GM18861 (cell line): ENCODE measurements around the gene RAB35.
A peak's percentile ranks its signal among the peaks of the same experiment; 100 is the strongest.

Experiments used
- ATAC-seq: cut with Tn5 transposase; IDR thresholded peaks from one replicate; pipeline ENCODE4 v1.9.1; 2021; ENCODE audit not compliant: unreplicated experiment

Gene RAB35

DNA sequence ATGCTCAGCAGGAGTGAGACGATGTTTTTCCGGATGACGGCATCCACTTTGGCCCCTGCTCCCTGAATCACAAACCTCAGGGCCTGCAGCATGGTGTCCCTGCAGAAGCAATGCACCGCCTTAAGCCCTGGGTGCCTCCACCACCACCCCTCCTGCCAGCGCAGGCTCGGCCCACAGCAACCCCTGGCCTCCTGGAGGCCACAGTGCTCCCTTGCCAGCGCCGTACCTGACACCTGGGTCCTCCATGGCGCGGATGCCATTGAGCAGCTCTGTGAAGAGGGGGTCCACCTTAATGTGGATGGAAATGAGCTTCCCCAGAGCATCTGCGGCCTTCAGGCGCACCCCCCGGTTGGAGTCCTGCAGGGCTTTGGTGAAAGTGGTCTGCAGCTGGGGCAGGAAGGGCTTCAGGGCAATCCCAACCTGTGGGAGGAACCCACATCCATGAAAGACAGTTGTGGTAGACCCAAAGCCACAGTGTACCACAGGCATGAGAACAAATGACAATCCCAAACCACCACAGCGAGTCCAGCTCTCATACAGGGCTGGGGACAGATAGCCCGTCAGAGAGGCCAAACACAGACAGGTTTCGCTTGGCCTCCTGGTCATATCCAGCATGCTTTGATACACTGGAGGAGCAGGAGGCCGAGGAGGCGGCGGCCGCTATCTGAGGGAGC lies 17.9 kb upstream of the RAB35 start:
- no peak for ATAC-seq

DNA sequence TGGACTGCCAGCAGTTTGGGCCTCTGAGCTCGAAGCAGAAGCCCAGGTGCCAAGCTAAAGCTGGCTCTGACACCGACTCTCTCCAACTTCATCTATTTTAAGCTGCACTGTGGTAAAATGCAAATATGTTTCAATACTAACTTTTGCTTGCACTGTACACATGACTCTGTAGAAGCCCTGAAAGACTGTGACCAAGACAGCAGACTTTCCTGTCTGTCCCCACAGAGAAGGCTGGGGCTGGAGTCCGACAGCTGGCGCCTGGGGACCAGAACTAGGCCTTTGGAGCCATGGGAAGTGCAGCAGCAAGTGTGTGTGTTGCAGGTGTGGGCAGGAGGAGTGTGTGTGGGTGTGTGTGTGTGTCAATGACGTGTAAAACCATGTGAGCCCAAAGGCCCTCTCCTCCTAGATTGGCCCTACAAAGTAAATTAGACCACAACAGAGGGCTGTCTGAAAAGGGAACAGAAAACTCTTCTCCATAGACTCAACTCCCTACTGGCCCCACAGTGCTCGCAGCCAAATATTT lies 16.4 kb upstream of the RAB35 start:
- ATAC-seq: peak; percentile 85

- ATAC-seq: no peak
Measured at GRCh38 chr12:120132054-120132836, 15.7 kb upstream of the RAB35 start.

- no peak for ATAC-seq
Measured at GRCh38 chr12:120131116-120131515, 14.6 kb upstream of the RAB35 start.

GRCh38 chr12:120130011-120130410 lies 13.5 kb upstream of the RAB35 start:
- ATAC-seq: no peak

- no peak for ATAC-seq
Measured at GRCh38 chr12:120126635-120127005, 10.1 kb upstream of the RAB35 start.

DNA sequence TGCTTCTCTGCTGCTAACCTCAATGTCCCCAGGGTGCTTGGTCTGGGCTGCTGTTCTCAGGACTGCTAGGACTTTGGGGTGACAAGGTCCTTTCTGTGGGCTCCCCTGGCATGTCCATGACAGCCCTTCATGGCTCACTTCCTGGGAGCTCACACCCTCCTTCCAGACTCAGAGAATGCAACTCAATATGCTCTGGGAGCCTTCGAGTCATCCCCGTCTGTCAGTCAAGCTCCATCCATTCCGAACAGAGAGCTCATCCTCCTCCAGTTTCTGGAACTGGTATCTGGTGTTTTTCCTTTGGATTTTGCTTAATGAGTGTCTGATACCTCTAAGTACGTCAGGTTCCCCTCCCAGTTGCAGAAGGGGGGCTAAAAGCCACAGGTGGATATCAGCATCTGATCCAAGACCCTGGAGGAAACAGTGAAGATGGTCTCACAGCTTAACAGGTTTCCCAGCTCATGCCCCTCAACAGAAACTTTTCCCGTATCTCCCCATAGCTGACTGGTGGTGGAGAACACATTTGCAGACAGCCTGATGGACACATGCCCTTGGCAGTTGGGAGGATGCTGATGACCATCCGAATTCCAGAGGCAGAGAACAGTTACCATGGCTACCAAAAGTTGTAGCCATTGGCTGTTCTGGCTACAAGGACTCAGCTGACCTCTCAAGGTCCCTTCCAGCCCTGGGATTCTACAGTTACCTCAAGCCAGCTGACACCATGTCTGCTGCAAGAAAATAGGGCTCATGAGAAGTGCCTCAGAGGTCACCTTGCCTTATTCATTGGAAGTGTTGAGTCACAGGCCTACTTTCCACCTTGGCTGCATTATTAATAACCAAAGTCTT lies 9.5 kb upstream of the RAB35 start:
- no peak for ATAC-seq

DNA sequence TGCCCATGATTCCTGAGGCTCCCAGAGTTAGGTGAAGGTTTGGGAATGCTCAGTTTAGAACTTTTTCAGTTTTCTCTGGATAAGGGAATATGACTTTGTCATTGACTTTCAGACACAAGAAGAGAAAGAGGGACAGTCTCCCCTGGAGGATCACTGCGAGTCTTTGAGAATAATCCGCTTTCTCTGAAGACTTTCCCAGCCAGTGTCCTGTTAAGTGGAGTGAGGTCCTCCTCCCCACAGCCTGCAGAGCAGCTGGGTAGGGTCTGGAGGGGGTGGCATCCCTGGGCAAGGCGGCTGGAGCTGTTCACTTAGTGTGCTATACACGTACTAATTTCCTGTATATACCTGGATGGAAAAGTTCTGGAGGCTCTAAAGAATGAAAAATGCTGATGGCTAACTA lies 8.5 kb upstream of the RAB35 start:
- no peak for ATAC-seq

DNA sequence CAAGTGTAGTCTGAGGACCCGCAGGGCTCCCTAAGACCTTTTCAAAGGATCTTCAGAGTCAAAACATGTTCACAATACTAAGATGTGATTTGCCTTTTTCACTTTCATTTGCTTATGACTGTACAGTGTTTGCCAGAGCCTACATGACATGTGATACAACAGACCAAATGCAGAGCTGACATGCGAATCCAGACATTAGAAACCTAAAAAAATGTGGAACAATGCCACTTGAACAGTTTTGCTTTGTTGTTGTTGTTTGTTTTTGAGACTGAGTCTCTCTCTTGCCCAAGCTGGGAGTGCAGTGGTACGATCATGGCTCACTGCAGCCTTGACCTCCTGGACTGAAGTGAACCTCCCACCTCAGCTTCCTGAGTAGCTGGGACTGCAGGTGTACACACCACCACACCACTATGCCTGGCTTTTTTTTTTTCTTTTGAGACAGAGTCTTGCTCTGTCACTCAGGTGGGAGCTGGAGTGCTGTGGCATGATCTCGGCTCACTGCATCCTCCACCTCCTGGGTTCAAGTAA lies 5.3 kb upstream of the RAB35 start:
- peak; percentile 43 for ATAC-seq

GRCh38 chr12:120121343-120121742 lies 4.8 kb upstream of the RAB35 start:
- no peak for ATAC-seq

DNA sequence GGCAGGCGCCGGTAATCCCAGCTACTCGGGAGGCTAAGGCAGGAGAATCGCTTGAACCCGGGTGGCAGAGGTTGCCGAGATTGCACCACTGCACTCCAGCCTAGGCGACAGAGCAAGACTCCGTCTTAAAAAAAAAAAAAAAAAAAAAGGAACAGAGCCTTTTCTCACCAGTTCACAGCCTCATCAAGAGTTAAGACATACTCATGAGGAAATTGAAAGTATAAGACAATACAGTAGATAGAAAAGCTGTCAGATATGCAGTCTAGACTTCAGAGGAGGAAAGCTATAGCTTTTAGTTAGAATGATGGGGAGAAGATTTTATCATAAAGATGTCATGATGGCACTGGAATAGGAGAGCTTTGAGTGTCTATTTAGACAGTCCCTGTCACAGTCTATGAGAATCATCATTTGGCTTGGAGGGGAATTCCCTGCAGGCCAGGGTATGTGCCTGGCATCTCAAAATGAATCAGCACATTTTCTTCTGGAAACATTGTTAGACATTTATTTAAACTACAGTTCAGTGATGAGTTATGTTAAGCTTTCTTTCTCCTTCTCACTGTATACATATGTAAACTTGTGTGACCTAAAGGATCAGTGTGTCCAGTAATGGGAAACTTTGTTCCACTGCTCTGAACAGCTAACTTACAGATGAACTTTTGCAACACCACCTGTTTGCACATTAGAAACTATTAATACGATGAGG lies 2.9 kb upstream of the RAB35 start:
- ATAC-seq: peak; percentile 38

- no peak for ATAC-seq
Measured at GRCh38 chr12:120118321-120119061, 1.9 kb upstream of the RAB35 start.

- ATAC-seq: no peak
Measured at GRCh38 chr12:120117961-120118320, 1.4 kb upstream of the RAB35 start.

- ATAC-seq: peak; percentile 29
Measured at GRCh38 chr12:120116792-120117651, 469 bp upstream of the RAB35 start.

DNA sequence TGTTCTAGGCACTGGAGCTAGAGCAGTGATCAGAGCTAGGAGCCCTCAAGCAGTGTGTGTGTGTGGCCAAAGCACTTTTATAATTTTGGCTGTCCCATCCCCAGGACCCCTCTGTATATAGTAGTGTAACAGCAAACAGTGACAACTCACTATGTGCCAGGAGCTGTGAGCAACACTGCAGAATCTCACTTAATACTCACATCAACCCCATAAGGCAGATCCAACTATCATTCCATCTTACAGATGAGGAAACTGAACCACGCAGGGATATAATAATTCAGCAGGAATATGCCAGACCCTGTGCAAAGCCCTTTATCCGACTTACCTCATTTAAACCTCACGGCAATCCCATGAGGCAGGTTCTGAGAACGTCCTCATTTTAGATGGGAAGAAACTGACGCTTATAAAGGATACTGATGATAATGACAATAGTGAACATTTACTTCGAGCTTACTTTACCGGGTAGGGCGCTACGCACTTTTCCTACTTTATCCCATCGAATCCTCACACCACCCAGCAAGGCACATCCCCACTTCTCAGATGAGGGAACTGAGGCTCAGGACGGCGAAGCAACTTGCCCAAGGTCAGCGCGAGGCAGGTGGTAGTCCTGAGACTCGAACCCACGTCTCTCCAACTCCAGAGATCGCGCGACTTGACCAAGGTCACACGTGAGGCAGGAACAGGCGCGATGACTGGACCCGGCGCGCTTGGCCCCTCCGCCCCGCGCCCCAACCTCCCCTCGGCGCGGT lies 687 bp downstream of the RAB35 start:
- no peak for ATAC-seq

DNA sequence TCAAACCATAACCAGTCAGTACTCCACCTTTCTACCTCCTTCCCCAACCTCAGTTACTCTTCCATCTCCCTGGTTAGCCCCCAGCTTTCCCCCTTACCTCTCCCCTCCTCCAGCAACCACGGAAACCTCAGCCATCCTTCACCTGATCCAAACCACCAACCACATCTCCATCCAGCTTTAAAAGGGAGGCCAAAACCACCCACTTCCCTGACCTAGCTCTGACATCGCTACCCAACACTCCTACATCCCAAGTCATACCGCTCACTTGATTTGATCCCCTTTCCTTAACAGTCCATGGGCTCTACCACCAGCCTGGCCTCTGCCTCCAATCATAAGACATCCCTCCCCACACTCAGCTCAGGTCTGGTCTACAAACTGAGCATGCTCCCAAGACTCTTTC lies 1.5 kb downstream of the RAB35 start:
- no peak for ATAC-seq

DNA sequence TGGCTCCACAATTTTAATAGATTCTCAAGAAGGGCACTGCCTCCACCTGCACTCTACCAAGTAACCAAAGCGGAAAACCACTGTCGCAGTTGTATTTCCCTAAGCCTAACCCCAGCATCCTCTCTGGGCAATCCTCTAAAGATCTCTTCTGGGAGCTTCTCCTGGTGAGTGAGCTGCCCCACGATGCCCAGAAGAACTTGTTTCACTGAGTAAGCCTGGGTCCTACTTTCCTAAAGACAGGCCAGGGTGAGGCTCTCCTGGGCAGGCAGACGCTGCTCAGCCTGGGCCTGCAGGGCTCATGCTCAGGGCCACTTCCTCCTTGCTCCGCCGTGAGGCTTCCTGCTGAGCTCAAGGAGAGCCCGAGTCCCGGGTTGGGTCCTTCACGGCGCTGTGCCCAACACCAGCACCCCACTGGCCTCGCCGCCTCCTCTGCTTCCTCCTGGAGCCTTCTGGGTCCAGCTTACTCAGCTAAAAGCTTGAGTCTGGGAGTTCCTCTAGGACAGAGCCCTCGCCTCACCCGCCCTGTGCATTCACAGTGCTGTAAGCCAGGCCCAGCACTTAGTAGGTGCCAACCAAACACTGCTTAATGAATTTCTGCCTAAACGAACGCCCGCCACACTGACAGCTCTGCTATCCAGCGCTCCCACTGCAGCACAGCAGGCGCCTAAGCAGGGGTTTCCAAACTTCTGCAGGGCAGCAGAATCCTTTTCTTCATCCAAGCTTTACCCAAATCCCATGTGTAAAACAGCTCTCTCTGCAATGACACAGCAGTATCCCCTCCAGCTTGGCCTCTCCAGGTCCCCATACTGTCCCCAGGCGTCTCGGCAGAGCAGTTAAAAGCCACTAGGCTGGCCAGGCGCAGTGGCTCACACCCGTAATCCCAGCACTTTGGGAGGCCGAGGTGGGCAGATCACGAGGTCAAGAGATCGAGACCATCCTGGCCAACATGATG lies 5.7 kb downstream of the RAB35 start:
- ATAC-seq: peak; percentile 46
